ENCODE results near the gene MEGF8. TPM values are rescaled to one million over a fixed set of nuclear protein-coding genes. Genes with fewer than 3 reads are reported as not detected.

The MEGF8 gene
- total and polyA plus RNA-seq, 10 of the 15 experiments (the other 5 are each of a cell fraction or from before 2014, with no cell fraction given) = 0.43 to 12.8 (median 2.7) TPM

GRCh38 chr19:42333975-42334696 lies 8.7 kb downstream of the MEGF8 start (continued):
- no peak for TF ChIP-seq PKNOX1 (IDR thresholded peaks at IDR 0.05)
- TF ChIP-seq, protein P1, sequence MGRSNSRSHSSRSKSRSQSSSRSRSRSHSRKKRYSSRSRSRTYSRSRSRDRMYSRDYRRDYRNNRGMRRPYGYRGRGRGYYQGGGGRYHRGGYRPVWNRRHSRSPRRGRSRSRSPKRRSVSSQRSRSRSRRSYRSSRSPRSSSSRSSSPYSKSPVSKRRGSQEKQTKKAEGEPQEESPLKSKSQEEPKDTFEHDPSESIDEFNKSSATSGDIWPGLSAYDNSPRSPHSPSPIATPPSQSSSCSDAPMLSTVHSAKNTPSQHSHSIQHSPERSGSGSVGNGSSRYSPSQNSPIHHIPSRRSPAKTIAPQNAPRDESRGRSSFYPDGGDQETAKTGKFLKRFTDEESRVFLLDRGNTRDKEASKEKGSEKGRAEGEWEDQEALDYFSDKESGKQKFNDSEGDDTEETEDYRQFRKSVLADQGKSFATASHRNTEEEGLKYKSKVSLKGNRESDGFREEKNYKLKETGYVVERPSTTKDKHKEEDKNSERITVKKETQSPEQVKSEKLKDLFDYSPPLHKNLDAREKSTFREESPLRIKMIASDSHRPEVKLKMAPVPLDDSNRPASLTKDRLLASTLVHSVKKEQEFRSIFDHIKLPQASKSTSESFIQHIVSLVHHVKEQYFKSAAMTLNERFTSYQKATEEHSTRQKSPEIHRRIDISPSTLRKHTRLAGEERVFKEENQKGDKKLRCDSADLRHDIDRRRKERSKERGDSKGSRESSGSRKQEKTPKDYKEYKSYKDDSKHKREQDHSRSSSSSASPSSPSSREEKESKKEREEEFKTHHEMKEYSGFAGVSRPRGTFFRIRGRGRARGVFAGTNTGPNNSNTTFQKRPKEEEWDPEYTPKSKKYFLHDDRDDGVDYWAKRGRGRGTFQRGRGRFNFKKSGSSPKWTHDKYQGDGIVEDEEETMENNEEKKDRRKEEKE (IDR thresholded peaks at IDR 0.05) = no peak
- no peak for TF ChIP-seq CREM (IDR thresholded peaks at IDR 0.05; ENCODE audit: low read depth)

GRCh38 chr19:42334697-42335373 lies 9.4 kb downstream of the MEGF8 start:
- intact Hi-C loops (cut with micrococcal nuclease; ENCODE audit: unreplicated experiment) (no loop called here), in situ Hi-C loops (cut with MboI) (no loop called here)
- CTCF ChIA-PET = no interaction called here
- DNase-seq (ENCODE audit: low read depth, low spot score) (no peak), ATAC-seq (no peak), FAIRE-seq (no peak)
- SMC1A ChIA-PET (ENCODE audit: uncharacterized antibody, unreplicated experiment) = no interaction called here
- RAD21 ChIA-PET (ENCODE audit: unreplicated experiment) = no interaction called here
- Histone ChIP-seq H4K20me1 (ENCODE audit: control insufficient read depth, insufficient read depth) (no peaks in the 10 kb centered on the region), H3K9me3 (replicated peaks; ENCODE audit: control insufficient read depth, insufficient read depth, low read length) (no peaks in the 10 kb centered on the region), H3K79me2 (ENCODE audit: control insufficient read depth, insufficient read depth, low read length) (no peaks in the 10 kb centered on the region), H3K4me3 (no peak overlapping the region), H3K4me2 (ENCODE audit: control insufficient read depth, insufficient read depth) (no peak overlapping the region), H2AFZ (ENCODE audit: control insufficient read depth, low read depth, low read length) (no peak overlapping the region), H3K27ac (ENCODE audit: control insufficient read depth, insufficient read depth) (no peak overlapping the region), H3K4me1 (ENCODE audit: control insufficient read depth, insufficient read depth, low read length) (no peaks in the 10 kb centered on the region), H3K9ac (ENCODE audit: control insufficient read depth, insufficient read depth, low read length) (no peak overlapping the region), H3K36me3 (ENCODE audit: control insufficient read depth in 2 of 2, insufficient read depth in 2 of 2, low read length in 1 of 2) (peaks cover 0 to 3% of the 10 kb centered on the region in 2 experiments; a peak in 3 of 4 replicates), H3K27me3 (replicated peaks in 1 of 2; ENCODE audit: control insufficient read depth in 2 of 2, insufficient read depth in 2 of 2, low read length in 1 of 2) (no peaks in the 10 kb centered on the region)
- BruUV-seq (replicated peaks) = no TSS peak
- POLR2A ChIA-PET = no interaction called here
- 78% methylated on average over 13 of the region's 13 CpGs for WGBS (ENCODE audit: insufficient coverage, insufficient replicate concordance, low lambda C conversion rate, missing lambda C conversion rate)
- TF ChIP-seq CEBPB (IDR thresholded peaks at IDR 0.05; ENCODE audit: borderline replicate concordance in 1 of 2, low read depth in 2 of 2, low read length in 2 of 2) = no peak
- TF ChIP-seq PAX8 (IDR thresholded peaks at IDR 0.05) = no peak
- TF ChIP-seq, protein P2, sequence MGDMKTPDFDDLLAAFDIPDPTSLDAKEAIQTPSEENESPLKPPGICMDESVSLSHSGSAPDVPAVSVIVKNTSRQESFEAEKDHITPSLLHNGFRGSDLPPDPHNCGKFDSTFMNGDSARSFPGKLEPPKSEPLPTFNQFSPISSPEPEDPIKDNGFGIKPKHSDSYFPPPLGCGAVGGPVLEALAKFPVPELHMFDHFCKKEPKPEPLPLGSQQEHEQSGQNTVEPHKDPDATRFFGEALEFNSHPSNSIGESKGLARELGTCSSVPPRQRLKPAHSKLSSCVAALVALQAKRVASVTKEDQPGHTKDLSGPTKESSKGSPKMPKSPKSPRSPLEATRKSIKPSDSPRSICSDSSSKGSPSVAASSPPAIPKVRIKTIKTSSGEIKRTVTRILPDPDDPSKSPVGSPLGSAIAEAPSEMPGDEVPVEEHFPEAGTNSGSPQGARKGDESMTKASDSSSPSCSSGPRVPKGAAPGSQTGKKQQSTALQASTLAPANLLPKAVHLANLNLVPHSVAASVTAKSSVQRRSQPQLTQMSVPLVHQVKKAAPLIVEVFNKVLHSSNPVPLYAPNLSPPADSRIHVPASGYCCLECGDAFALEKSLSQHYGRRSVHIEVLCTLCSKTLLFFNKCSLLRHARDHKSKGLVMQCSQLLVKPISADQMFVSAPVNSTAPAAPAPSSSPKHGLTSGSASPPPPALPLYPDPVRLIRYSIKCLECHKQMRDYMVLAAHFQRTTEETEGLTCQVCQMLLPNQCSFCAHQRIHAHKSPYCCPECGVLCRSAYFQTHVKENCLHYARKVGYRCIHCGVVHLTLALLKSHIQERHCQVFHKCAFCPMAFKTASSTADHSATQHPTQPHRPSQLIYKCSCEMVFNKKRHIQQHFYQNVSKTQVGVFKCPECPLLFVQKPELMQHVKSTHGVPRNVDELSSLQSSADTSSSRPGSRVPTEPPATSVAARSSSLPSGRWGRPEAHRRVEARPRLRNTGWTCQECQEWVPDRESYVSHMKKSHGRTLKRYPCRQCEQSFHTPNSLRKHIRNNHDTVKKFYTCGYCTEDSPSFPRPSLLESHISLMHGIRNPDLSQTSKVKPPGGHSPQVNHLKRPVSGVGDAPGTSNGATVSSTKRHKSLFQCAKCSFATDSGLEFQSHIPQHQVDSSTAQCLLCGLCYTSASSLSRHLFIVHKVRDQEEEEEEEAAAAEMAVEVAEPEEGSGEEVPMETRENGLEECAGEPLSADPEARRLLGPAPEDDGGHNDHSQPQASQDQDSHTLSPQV (IDR thresholded peaks at IDR 0.05) = no peak
- no peak for TF ChIP-seq IRF4 (IDR thresholded peaks at IDR 0.05; ENCODE audit: low read depth, low read length)
- TF ChIP-seq, protein P3, sequence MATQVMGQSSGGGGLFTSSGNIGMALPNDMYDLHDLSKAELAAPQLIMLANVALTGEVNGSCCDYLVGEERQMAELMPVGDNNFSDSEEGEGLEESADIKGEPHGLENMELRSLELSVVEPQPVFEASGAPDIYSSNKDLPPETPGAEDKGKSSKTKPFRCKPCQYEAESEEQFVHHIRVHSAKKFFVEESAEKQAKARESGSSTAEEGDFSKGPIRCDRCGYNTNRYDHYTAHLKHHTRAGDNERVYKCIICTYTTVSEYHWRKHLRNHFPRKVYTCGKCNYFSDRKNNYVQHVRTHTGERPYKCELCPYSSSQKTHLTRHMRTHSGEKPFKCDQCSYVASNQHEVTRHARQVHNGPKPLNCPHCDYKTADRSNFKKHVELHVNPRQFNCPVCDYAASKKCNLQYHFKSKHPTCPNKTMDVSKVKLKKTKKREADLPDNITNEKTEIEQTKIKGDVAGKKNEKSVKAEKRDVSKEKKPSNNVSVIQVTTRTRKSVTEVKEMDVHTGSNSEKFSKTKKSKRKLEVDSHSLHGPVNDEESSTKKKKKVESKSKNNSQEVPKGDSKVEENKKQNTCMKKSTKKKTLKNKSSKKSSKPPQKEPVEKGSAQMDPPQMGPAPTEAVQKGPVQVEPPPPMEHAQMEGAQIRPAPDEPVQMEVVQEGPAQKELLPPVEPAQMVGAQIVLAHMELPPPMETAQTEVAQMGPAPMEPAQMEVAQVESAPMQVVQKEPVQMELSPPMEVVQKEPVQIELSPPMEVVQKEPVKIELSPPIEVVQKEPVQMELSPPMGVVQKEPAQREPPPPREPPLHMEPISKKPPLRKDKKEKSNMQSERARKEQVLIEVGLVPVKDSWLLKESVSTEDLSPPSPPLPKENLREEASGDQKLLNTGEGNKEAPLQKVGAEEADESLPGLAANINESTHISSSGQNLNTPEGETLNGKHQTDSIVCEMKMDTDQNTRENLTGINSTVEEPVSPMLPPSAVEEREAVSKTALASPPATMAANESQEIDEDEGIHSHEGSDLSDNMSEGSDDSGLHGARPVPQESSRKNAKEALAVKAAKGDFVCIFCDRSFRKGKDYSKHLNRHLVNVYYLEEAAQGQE (IDR thresholded peaks at IDR 0.05; ENCODE audit: low read depth, low read length) = no peak
- no peak for TF ChIP-seq CHD4 (IDR thresholded peaks at IDR 0.05)

Measured in GM12878 (cell line).